Body of pancreas (tissue), 4 donors: Measurements from ENCODE around the gene TAF8. TPM values are rescaled to one million over a fixed set of nuclear protein-coding genes. Genes with fewer than 3 reads are reported as not detected.

ENCODE experiments used
- ATAC-seq: fragments of 150-250 bp; one replicate; pipeline ENCODE4 v1.9.1; 2016
- DNase-seq, 4 donors: peaks; one replicate each; pipeline ENCODE4 v3.0.0-alpha.2; 2019
- H3K27ac ChIP-seq, 4 donors: fragments of 200-600 bp; sonication (generic); 1 replicate in 3 of 4; 2 replicates in 1 of 4; pipeline versions ENCODE4 v1.5.1 to v1.6.1; 2016 to 2019; ENCODE audit warnings: mild to moderate bottlenecking in 1 of 4, mixed read lengths in 1 of 4, moderate library complexity in 1 of 4
- H3K27me3 ChIP-seq, 2 donors: fragments of 200-600 bp; sonication (generic); one replicate each; pipeline ENCODE4 v1.6.0; 2016; ENCODE audit warnings: mild to moderate bottlenecking in 1 of 2
- H3K36me3 ChIP-seq, 2 donors: fragments of 200-600 bp; sonication (generic); replicated peaks in 1 of 2; 2 replicates each; pipeline ENCODE4 v1.5.1; 2016; ENCODE audit warnings: low read depth in 2 of 2; ENCODE audit not compliant: insufficient read depth in 1 of 2
- H3K4me1 ChIP-seq: fragments of 200-600 bp; sonication (generic); one replicate; pipeline ENCODE4 v1.6.0; 2016
- H3K4me3 ChIP-seq, 2 donors: fragments of 200-600 bp; sonication (generic); 1 replicate in 1 of 2; 2 replicates in 1 of 2; pipeline ENCODE4 v1.5.1; 2016 to 2019
- H3K9me3 ChIP-seq, 3 donors: fragments of 200-600 bp; sonication (generic); 1 replicate in 2 of 3; 2 replicates in 1 of 3; pipeline ENCODE4 v1.5.1; 2016
- POLR2A ChIP-seq, 3 donors: fragments of 450-650 bp; IDR thresholded peaks; one replicate each; pipeline ENCODE4 v1.6.1; 2016; ENCODE audit warnings: antibody characterized with exemption in 3 of 3, mild to moderate bottlenecking in 2 of 3
- WGBS, 2 donors: methylation state at CpG; one replicate each; pipeline ENCODE4 v1.1.5; 2017; 5-methylcytosine and 5-hydroxymethylcytosine counted together
- intact Hi-C: fragments of 100-400 bp; cut with DNase I; formaldehyde crosslinking; loops from one replicate; pipeline ENCODE4 v1.15.1; 2023
- total RNA-seq, 2 donors: library from RNA; depleted of rRNA; stranded (reverse); fragments of >200 nt; gene quantifications; one replicate each; pipeline ENCODE4 v1.1.0, GENCODE V29; 2016
- TF ChIP-seq, protein P1 (sequence below), 7 experiments: fragments of 450-650 bp in 4 of 7; fragments of 200-600 bp in 3 of 7; sonication (generic) in 3 of 7; IDR thresholded peaks; one replicate each; pipeline ENCODE4 v1.5.1; 2016 to 2019; ENCODE audit warnings: antibody characterized with exemption in 7 of 7

Gene TAF8
- total RNA-seq, 2 donors from 2014 or later, result 7.6 to 18.2 TPM

GRCh38 chr6:42128460-42129359, 78.4 kb downstream of the TAF8 start:
- 76 to 78% methylated on average over 19 to 24 of the region's 25 CpGs for WGBS, 2 donors
- ATAC-seq (no peak), DNase-seq (no peak)
- Histone ChIP-seq H3K36me3 (peaks cover 4 to 9% of the 10 kb centered on the region in 2 donors), H3K27me3 (no peaks in the 10 kb centered on the region), H3K4me3 (no peak overlapping the region), H3K27ac (no peak overlapping the region), H3K9me3 (no peaks in the 10 kb centered on the region), H3K4me1 (no peaks in the 10 kb centered on the region)
- no peak for TF ChIP-seq POLR2A (IDR thresholded peaks at IDR 0.05)
- TF ChIP-seq, protein P1, sequence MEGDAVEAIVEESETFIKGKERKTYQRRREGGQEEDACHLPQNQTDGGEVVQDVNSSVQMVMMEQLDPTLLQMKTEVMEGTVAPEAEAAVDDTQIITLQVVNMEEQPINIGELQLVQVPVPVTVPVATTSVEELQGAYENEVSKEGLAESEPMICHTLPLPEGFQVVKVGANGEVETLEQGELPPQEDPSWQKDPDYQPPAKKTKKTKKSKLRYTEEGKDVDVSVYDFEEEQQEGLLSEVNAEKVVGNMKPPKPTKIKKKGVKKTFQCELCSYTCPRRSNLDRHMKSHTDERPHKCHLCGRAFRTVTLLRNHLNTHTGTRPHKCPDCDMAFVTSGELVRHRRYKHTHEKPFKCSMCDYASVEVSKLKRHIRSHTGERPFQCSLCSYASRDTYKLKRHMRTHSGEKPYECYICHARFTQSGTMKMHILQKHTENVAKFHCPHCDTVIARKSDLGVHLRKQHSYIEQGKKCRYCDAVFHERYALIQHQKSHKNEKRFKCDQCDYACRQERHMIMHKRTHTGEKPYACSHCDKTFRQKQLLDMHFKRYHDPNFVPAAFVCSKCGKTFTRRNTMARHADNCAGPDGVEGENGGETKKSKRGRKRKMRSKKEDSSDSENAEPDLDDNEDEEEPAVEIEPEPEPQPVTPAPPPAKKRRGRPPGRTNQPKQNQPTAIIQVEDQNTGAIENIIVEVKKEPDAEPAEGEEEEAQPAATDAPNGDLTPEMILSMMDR (IDR thresholded peaks at IDR 0.05), result no peak
- intact Hi-C loops, result no loop called here

- TF ChIP-seq POLR2A (IDR thresholded peaks at IDR 0.05), result no peak
- TF ChIP-seq, protein P1 (IDR thresholded peaks at IDR 0.05), result no peak
Observed at GRCh38 chr6:42129360-42129676, 79.0 kb downstream of the TAF8 start.

DNA sequence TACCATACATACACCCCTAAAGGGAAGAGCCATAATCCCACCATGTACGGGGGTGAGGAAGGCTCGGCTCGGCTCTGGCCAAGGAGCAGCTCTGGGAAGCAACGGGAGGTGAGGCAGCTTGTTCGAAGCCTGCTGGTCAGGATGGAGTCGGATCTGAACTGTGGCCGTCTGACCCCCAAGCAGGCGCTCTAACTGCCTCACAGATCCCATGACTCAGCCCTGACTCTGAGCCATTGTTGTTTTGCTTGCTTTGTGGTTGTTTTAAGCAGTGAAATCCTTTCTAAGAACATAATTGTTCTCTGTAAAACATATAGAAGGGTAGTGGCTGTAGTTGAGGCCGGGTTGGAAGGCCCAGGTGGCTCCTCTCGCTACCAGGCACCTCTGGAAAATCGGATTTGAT, 81.2 kb downstream of the TAF8 start:
- Histone ChIP-seq H3K36me3 (peaks cover 4 to 5% of the 10 kb centered on the region in 2 donors), H3K4me3 (no peak overlapping the region), H3K9me3 (no peaks in the 10 kb centered on the region), H3K27ac (no peak overlapping the region), H3K4me1 (peaks cover 5% of the 10 kb centered on the region), H3K27me3 (no peaks in the 10 kb centered on the region)
- no peak for ATAC-seq
- TF ChIP-seq, protein P1 (IDR thresholded peaks at IDR 0.05), result no peak
- TF ChIP-seq POLR2A (IDR thresholded peaks at IDR 0.05), result no peak
- 91 to 94% methylated on average over 4 to 11 of the region's 11 CpGs for WGBS, 2 donors
- no peak for DNase-seq
- intact Hi-C loops, result no loop called here

More at GRCh38 chr6:42129360-42129676, 79.0 kb downstream of the TAF8 start:
- Histone ChIP-seq H3K9me3 (no peaks in the 10 kb centered on the region), H3K4me1 (no peaks in the 10 kb centered on the region), H3K36me3 (peaks cover 4 to 9% of the 10 kb centered on the region in 2 donors), H3K4me3 (no peak overlapping the region), H3K27me3 (no peaks in the 10 kb centered on the region), H3K27ac (no peak overlapping the region)
- DNase-seq, result no peak
- no peak for ATAC-seq
- WGBS, 2 donors, result 92 to 95% methylated on average over 2 of the region's 2 CpGs
- intact Hi-C loops, result no loop called here

DNA sequence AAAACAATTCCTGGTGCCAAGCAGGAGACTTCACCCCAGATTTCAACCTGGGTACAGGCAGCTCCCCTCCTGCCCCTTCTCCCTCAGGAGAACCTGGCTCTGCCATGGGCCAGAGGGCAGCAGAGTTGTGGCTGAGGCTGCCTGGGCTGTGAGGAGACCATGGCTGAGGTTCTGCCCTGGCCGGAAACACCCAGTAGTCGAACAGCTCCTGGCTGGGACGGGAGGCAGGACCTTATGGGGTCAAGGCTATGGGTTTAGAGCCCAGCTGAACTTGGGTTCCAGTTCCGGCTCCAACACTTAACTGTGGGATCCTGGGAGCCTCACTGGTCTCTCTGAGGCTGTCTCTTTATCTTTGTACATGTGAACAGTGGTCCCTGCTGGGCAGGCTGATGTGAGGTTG, 83.6 kb downstream of the TAF8 start:
- Histone ChIP-seq H3K36me3 (peaks cover 0 to 1% of the 10 kb centered on the region in 2 donors), H3K4me3 (no peak overlapping the region), H3K9me3 (no peaks in the 10 kb centered on the region), H3K27ac (no peak overlapping the region), H3K27me3 (no peaks in the 10 kb centered on the region), H3K4me1 (peaks cover 29% of the 10 kb centered on the region)
- TF ChIP-seq, protein P1 (IDR thresholded peaks at IDR 0.05), result no peak
- TF ChIP-seq POLR2A (IDR thresholded peaks at IDR 0.05), result no peak
- no peak for ATAC-seq
- 77 to 83% methylated on average over 2 to 4 of the region's 4 CpGs for WGBS, 2 donors
- no peak for DNase-seq
- intact Hi-C loops, result no loop called here

- H3K9me3 ChIP-seq, result no peaks in the 10 kb centered on the region
- no peak overlapping the region for H3K27ac ChIP-seq
- intact Hi-C loops, result no loop called here
- peaks cover 41% of the 10 kb centered on the region for H3K4me1 ChIP-seq
- H3K27me3 ChIP-seq, result no peaks in the 10 kb centered on the region
- TF ChIP-seq POLR2A (IDR thresholded peaks at IDR 0.05), result no peak
- TF ChIP-seq, protein P1 (IDR thresholded peaks at IDR 0.05), result no peak
- WGBS, 2 donors, result 87 to 90% methylated on average over 6 to 12 of the region's 12 CpGs
- H3K36me3 ChIP-seq, result peaks cover 0 to 1% of the 10 kb centered on the region in 2 donors
- H3K4me3 ChIP-seq, result no peak overlapping the region
- DNase-seq (no peak), ATAC-seq (no peak)
Observed at GRCh38 chr6:42135161-42135560, 84.8 kb downstream of the TAF8 start.
